ENCODE results near the gene ANKRD55. TPM values are rescaled to one million over a fixed set of nuclear protein-coding genes. Genes with fewer than 3 reads are reported as not detected.

The ANKRD55 gene
- polyA plus RNA-seq (2013, experiment 1 of 4) = not detected
- not detected for polyA plus RNA-seq (2013, experiment 2 of 4)
- polyA plus RNA-seq (2013, experiment 3 of 4) = not detected
- not detected for polyA plus RNA-seq (2013, experiment 4 of 4)

- H3K27ac ChIP-seq (ENCODE audit: insufficient read depth, low read depth, low read length, poor library complexity, severe bottlenecking) = no peak within 1 kb of the TSS
- no peaks in the 10 kb centered on the region for H3K27me3 ChIP-seq (ENCODE audit: control insufficient read depth, insufficient read depth, low read length, poor library complexity, severe bottlenecking)
- no peaks in the 10 kb centered on the region for H3K9me3 ChIP-seq (ENCODE audit: control insufficient read depth, low read length)
- H3K4me3 ChIP-seq (ENCODE audit: insufficient read depth, low read depth, low read length) = no peak within 1 kb of the TSS
- WGBS, 2 experiments = 81 to 88% methylated on average over 8 of the region's 8 CpGs
- no peaks in the 10 kb centered on the region for H3K36me3 ChIP-seq (ENCODE audit: control insufficient read depth, insufficient read depth, low read length)
- H3K4me1 ChIP-seq (ENCODE audit: control insufficient read depth, insufficient read depth, low read length) = peaks cover 5% of the 10 kb centered on the region
Observed at GRCh38 chr5:56233230-56233629, at the start of gene ANKRD55. ANKRD55 (minus strand) TSS chr5:56233330; CDS start chr5:56232913, 417 bp downstream.

- no peak overlapping the region for H3K4me3 ChIP-seq (ENCODE audit: insufficient read depth, low read depth, low read length)
- H3K36me3 ChIP-seq (ENCODE audit: control insufficient read depth, insufficient read depth, low read length) = no peaks in the 10 kb centered on the region
- H3K9me3 ChIP-seq (ENCODE audit: control insufficient read depth, low read length) = no peaks in the 10 kb centered on the region
- H3K4me1 ChIP-seq (ENCODE audit: control insufficient read depth, insufficient read depth, low read length) = peaks cover 13% of the 10 kb centered on the region
- H3K27ac ChIP-seq (ENCODE audit: insufficient read depth, low read depth, low read length, poor library complexity, severe bottlenecking) = no peak overlapping the region
- no peaks in the 10 kb centered on the region for H3K27me3 ChIP-seq (ENCODE audit: control insufficient read depth, insufficient read depth, low read length, poor library complexity, severe bottlenecking)
- WGBS, 2 experiments = 92 to 100% methylated on average over 1 of the region's 1 CpG
Observed at GRCh38 chr5:56282216-56282615, 49.1 kb upstream of the ANKRD55 start.

- Histone ChIP-seq H3K4me3 (ENCODE audit: insufficient read depth, low read depth, low read length) (no peak overlapping the region), H3K36me3 (ENCODE audit: control insufficient read depth, insufficient read depth, low read length) (no peaks in the 10 kb centered on the region), H3K27ac (ENCODE audit: insufficient read depth, low read depth, low read length, poor library complexity, severe bottlenecking) (no peak overlapping the region), H3K9me3 (ENCODE audit: control insufficient read depth, low read length) (no peaks in the 10 kb centered on the region), H3K27me3 (ENCODE audit: control insufficient read depth, insufficient read depth, low read length, poor library complexity, severe bottlenecking) (no peaks in the 10 kb centered on the region), H3K4me1 (ENCODE audit: control insufficient read depth, insufficient read depth, low read length) (peaks cover 13% of the 10 kb centered on the region)
- WGBS, 2 experiments = 75 to 76% methylated on average over 5 of the region's 5 CpGs
Observed at GRCh38 chr5:56281489-56282165, 48.5 kb upstream of the ANKRD55 start.

GRCh38 chr5:56279979-56280378 is 46.8 kb upstream of the ANKRD55 start:
- Histone ChIP-seq H3K4me1 (ENCODE audit: control insufficient read depth, insufficient read depth, low read length) (peaks cover 13% of the 10 kb centered on the region), H3K36me3 (ENCODE audit: control insufficient read depth, insufficient read depth, low read length) (no peaks in the 10 kb centered on the region), H3K9me3 (ENCODE audit: control insufficient read depth, low read length) (no peaks in the 10 kb centered on the region), H3K27me3 (ENCODE audit: control insufficient read depth, insufficient read depth, low read length, poor library complexity, severe bottlenecking) (no peaks in the 10 kb centered on the region), H3K27ac (ENCODE audit: insufficient read depth, low read depth, low read length, poor library complexity, severe bottlenecking) (no peak overlapping the region), H3K4me3 (ENCODE audit: insufficient read depth, low read depth, low read length) (no peak overlapping the region)
- WGBS, 2 experiments = 40 to 46% methylated on average over 2 of the region's 2 CpGs

DNA sequence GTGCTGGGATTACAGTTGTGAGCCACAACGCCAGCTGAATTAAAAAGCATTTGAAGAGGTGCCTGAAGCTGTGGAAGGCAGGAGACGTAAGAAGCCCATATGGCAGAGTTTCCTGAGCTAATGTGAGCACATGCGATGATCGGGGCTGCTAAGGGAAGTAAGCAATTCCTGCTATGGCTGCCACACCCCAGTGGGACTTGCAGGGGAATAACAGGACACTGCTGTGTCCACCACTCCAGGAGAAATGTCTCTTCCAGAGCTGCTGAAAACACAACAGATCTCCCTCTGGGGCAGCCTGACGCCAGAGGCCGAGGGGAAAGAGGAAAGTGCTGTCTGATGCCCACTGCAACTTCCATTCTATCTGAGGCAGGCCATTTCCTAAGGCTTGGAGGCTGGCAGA is 46.2 kb upstream of the ANKRD55 start:
- 87 to 91% methylated on average over 6 of the region's 6 CpGs for WGBS, 2 experiments
- Histone ChIP-seq H3K27me3 (ENCODE audit: control insufficient read depth, insufficient read depth, low read length, poor library complexity, severe bottlenecking) (no peaks in the 10 kb centered on the region), H3K9me3 (ENCODE audit: control insufficient read depth, low read length) (no peaks in the 10 kb centered on the region), H3K27ac (ENCODE audit: insufficient read depth, low read depth, low read length, poor library complexity, severe bottlenecking) (no peak overlapping the region), H3K36me3 (ENCODE audit: control insufficient read depth, insufficient read depth, low read length) (no peaks in the 10 kb centered on the region), H3K4me1 (ENCODE audit: control insufficient read depth, insufficient read depth, low read length) (peaks cover 13% of the 10 kb centered on the region), H3K4me3 (ENCODE audit: insufficient read depth, low read depth, low read length) (no peak overlapping the region)

DNA sequence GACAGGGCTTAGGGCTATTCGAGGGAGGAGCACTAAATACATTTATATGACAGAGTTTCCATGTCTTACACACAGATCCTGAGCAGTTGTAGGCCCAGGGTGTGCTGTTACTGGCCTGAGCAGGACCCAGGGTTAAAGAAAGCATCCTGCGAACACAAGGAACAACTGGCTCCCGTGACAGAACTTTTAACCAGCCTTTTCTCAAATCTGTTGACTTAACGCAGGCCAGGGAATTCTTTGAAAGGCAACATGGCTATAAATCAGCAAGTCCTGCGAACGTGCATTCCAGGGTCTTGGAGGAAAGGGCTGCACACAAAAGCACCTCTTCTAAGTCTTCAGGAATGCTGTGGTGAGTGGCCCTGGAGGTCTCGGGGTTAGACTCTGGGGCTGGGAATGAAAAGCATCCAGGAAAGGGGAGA is 45.2 kb upstream of the ANKRD55 start:
- H3K36me3 ChIP-seq (ENCODE audit: control insufficient read depth, insufficient read depth, low read length) = no peaks in the 10 kb centered on the region
- no peaks in the 10 kb centered on the region for H3K9me3 ChIP-seq (ENCODE audit: control insufficient read depth, low read length)
- peaks cover 13% of the 10 kb centered on the region for H3K4me1 ChIP-seq (ENCODE audit: control insufficient read depth, insufficient read depth, low read length)
- H3K4me3 ChIP-seq (ENCODE audit: insufficient read depth, low read depth, low read length) = no peak overlapping the region
- H3K27ac ChIP-seq (ENCODE audit: insufficient read depth, low read depth, low read length, poor library complexity, severe bottlenecking) = peak overlapping the region; percentile 61
- WGBS, 2 experiments = 75 to 79% methylated on average over 7 of the region's 7 CpGs
- H3K27me3 ChIP-seq (ENCODE audit: control insufficient read depth, insufficient read depth, low read length, poor library complexity, severe bottlenecking) = no peaks in the 10 kb centered on the region

- no peak overlapping the region for H3K27ac ChIP-seq (ENCODE audit: insufficient read depth, low read depth, low read length, poor library complexity, severe bottlenecking)
Observed at GRCh38 chr5:56277573-56277972, 44.4 kb upstream of the ANKRD55 start.

DNA sequence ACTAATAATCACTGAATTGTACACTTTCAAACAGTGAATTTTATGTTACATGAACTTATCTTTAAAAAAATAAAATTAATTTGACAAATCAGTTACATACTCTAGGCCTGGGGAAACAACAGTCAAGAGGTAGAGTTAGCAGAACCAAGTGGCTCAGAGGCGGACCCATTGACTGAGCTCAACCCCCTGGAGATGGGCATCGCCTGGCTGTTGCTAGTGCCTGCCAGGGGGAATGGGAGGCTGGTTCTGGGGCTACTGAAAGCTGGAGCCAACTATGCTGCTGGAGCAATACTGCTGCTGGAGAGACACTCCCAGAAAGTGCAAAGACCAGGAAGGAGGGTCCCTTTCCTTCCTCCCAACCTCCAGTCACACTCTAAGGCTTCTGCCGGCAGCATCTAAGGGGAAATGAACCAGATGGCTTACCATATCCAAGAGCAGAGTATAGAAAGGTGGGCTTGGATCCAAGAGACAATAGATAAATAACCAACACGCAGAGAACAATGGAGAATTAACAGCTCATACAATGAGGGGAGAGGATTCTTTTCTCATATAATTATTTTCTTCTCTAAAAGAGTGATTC is 40.3 kb upstream of the ANKRD55 start:
- H3K36me3 ChIP-seq (ENCODE audit: control insufficient read depth, insufficient read depth, low read length) = no peaks in the 10 kb centered on the region
- H3K27ac ChIP-seq (ENCODE audit: insufficient read depth, low read depth, low read length, poor library complexity, severe bottlenecking) = no peak overlapping the region
- WGBS, 2 experiments = 93 to 95% methylated on average over 3 to 4 of the region's 4 CpGs
- no peak overlapping the region for H3K4me3 ChIP-seq (ENCODE audit: insufficient read depth, low read depth, low read length)
- no peaks in the 10 kb centered on the region for H3K9me3 ChIP-seq (ENCODE audit: control insufficient read depth, low read length)
- peaks cover 9% of the 10 kb centered on the region for H3K4me1 ChIP-seq (ENCODE audit: control insufficient read depth, insufficient read depth, low read length)
- no peaks in the 10 kb centered on the region for H3K27me3 ChIP-seq (ENCODE audit: control insufficient read depth, insufficient read depth, low read length, poor library complexity, severe bottlenecking)

More at GRCh38 chr5:56277573-56277972, 44.4 kb upstream of the ANKRD55 start:
- H3K27me3 ChIP-seq (ENCODE audit: control insufficient read depth, insufficient read depth, low read length, poor library complexity, severe bottlenecking) = no peaks in the 10 kb centered on the region
- H3K4me1 ChIP-seq (ENCODE audit: control insufficient read depth, insufficient read depth, low read length) = peaks cover 13% of the 10 kb centered on the region
- WGBS, 2 experiments = 69 to 70% methylated on average over 2 of the region's 2 CpGs
- H3K4me3 ChIP-seq (ENCODE audit: insufficient read depth, low read depth, low read length) = no peak overlapping the region
- H3K36me3 ChIP-seq (ENCODE audit: control insufficient read depth, insufficient read depth, low read length) = no peaks in the 10 kb centered on the region
- no peaks in the 10 kb centered on the region for H3K9me3 ChIP-seq (ENCODE audit: control insufficient read depth, low read length)

DNA sequence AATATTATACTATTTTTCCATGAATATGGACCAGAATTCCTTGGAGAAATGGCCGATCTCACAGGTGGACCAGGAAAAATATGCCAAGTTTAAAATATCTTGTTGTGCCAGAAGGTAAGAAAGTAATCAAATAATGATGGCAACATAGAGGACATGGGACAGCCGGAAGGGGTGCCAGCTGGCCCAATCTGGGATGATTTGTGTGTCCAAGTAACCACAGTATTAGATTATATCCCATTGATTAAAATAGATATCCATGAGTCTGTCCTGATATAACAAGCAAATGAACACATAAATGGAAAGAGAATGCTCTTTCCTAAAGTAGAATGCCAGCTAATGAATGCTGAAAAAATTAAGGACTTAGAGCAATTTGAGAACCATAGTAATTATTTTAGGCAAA is 39.6 kb upstream of the ANKRD55 start:
- no peaks in the 10 kb centered on the region for H3K9me3 ChIP-seq (ENCODE audit: control insufficient read depth, low read length)
- no peak overlapping the region for H3K27ac ChIP-seq (ENCODE audit: insufficient read depth, low read depth, low read length, poor library complexity, severe bottlenecking)
- 96 to 97% methylated on average over 2 of the region's 2 CpGs for WGBS, 2 experiments
- H3K36me3 ChIP-seq (ENCODE audit: control insufficient read depth, insufficient read depth, low read length) = no peaks in the 10 kb centered on the region
- H3K4me3 ChIP-seq (ENCODE audit: insufficient read depth, low read depth, low read length) = no peak overlapping the region
- peaks cover 2% of the 10 kb centered on the region for H3K4me1 ChIP-seq (ENCODE audit: control insufficient read depth, insufficient read depth, low read length)
- no peaks in the 10 kb centered on the region for H3K27me3 ChIP-seq (ENCODE audit: control insufficient read depth, insufficient read depth, low read length, poor library complexity, severe bottlenecking)

GRCh38 chr5:56270568-56271392 is 37.6 kb upstream of the ANKRD55 start:
- Histone ChIP-seq H3K4me3 (ENCODE audit: insufficient read depth, low read depth, low read length) (no peak overlapping the region), H3K36me3 (ENCODE audit: control insufficient read depth, insufficient read depth, low read length) (no peaks in the 10 kb centered on the region), H3K27me3 (ENCODE audit: control insufficient read depth, insufficient read depth, low read length, poor library complexity, severe bottlenecking) (no peaks in the 10 kb centered on the region), H3K27ac (ENCODE audit: insufficient read depth, low read depth, low read length, poor library complexity, severe bottlenecking) (no peak overlapping the region), H3K9me3 (ENCODE audit: control insufficient read depth, low read length) (no peaks in the 10 kb centered on the region), H3K4me1 (ENCODE audit: control insufficient read depth, insufficient read depth, low read length) (no peaks in the 10 kb centered on the region)
- WGBS, 2 experiments = 51 to 57% methylated on average over 6 of the region's 6 CpGs
